Endothelial cell of umbilical vein (primary cell): ENCODE measurements around the gene RAB32.

Source experiments
- POLR2A ChIP-seq: IDR thresholded peaks from 2 replicates; pipeline ENCODE4 v1.6.1; 2012; ENCODE audit warnings: low read depth, mild to moderate bottlenecking, control low read depth, low read length
- TF ChIP-seq, protein P1 (sequence below), 2 donors: IDR thresholded peaks; 1 replicate in 1 of 2; 2 replicates in 1 of 2; pipeline ENCODE4 v1.5.1; 2011; ENCODE audit warnings: low read length in 2 of 2, mild to moderate bottlenecking in 2 of 2, moderate library complexity in 2 of 2, control low read depth in 1 of 2, inconsistent platforms in 1 of 2, low read depth in 1 of 2; ENCODE audit not compliant: insufficient read depth in 1 of 2; ENCODE audit errors: extremely low read depth in 1 of 2

DNA sequence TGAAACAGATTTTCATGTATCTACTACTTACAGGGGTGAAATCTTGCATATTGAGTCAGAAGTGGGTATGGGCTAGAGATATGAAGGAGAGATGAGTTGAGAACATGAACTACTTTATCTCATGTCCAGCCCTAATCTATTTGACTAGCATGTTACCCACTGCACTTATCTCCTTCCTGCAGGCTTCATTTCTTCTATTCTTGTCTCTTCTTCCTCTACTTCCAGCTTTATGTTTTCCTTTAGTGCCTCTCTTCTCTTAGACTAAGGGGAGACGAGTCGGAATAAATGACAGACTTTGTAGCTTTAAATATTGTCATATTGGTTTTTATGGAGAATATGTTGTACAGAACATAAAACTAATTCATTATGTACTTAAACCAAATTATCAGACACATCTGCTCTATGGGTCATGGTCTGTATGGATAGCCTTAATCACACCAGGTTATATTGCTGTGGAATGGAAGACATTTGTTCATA lies 5.3 kb downstream of the RAB32 start:
- TF ChIP-seq, protein P1, sequence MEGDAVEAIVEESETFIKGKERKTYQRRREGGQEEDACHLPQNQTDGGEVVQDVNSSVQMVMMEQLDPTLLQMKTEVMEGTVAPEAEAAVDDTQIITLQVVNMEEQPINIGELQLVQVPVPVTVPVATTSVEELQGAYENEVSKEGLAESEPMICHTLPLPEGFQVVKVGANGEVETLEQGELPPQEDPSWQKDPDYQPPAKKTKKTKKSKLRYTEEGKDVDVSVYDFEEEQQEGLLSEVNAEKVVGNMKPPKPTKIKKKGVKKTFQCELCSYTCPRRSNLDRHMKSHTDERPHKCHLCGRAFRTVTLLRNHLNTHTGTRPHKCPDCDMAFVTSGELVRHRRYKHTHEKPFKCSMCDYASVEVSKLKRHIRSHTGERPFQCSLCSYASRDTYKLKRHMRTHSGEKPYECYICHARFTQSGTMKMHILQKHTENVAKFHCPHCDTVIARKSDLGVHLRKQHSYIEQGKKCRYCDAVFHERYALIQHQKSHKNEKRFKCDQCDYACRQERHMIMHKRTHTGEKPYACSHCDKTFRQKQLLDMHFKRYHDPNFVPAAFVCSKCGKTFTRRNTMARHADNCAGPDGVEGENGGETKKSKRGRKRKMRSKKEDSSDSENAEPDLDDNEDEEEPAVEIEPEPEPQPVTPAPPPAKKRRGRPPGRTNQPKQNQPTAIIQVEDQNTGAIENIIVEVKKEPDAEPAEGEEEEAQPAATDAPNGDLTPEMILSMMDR (IDR thresholded peaks at IDR 0.05; ENCODE audit: extremely low read depth in 1 of 2, insufficient read depth in 1 of 2, low read depth in 1 of 2, low read length in 2 of 2) = no peak
- TF ChIP-seq POLR2A = no peak
